Naive B cell (primary cell): ENCODE data around the gene EFL1. TPM values are rescaled to one million over a fixed set of nuclear protein-coding genes. Genes with fewer than 3 reads are reported as not detected.

Source experiments
- ATAC-seq, 2 donors: fragments of 150-1000 bp; cut with Tn5 transposase; 2 replicates each; pipeline ENCODE4 v1.10.0; 2021; ENCODE audit warnings: low read depth in 2 of 2, mild to moderate bottlenecking in 2 of 2, moderate library complexity in 2 of 2
- DNase-seq: peaks from one replicate; pipeline ENCODE4 v3.0.0; 2022
- H3K27ac Mint-ChIP-seq, 6 donors: one replicate each; pipeline ENCODE4 v1.8.0; 2020 to 2022; ENCODE audit warnings: mild to moderate bottlenecking in 6 of 6, mixed read lengths in 6 of 6, moderate library complexity in 5 of 6, inconsistent platforms in 2 of 6
- H3K27me3 Mint-ChIP-seq, 3 donors: one replicate each; pipeline ENCODE4 v1.8.0; 2021 to 2022; ENCODE audit warnings: mixed read lengths in 3 of 3, mild to moderate bottlenecking in 1 of 3
- H3K36me3 Mint-ChIP-seq, 2 donors: one replicate each; pipeline ENCODE4 v1.8.0; 2020 to 2022; ENCODE audit warnings: mixed read lengths in 2 of 2, inconsistent platforms in 1 of 2, mild to moderate bottlenecking in 1 of 2
- H3K4me1 Mint-ChIP-seq, 3 donors: one replicate each; pipeline ENCODE4 v1.8.0; 2020 to 2022; ENCODE audit warnings: mixed read lengths in 3 of 3, inconsistent platforms in 1 of 3, mild to moderate bottlenecking in 1 of 3, moderate library complexity in 1 of 3
- H3K4me3 Mint-ChIP-seq, 8 donors: one replicate each; pipeline ENCODE4 v1.8.0; 2020 to 2022; ENCODE audit warnings: mild to moderate bottlenecking in 8 of 8, mixed read lengths in 8 of 8, moderate library complexity in 8 of 8, inconsistent platforms in 2 of 8
- H3K9me3 Mint-ChIP-seq, 7 donors: one replicate each; pipeline ENCODE4 v1.8.0; 2020 to 2022; ENCODE audit warnings: mixed read lengths in 7 of 7, mild to moderate bottlenecking in 5 of 7, inconsistent platforms in 2 of 7, moderate library complexity in 1 of 7
- polyA plus RNA-seq, 6 donors: library from polyadenylated mRNA; unstranded; fragments of 300-500 nt; fragmentation: Illumina TruSeq; gene quantifications; one replicate each; pipeline ENCODE4 v1.2.3, GENCODE V29; 2021; ENCODE audit warnings: low read depth in 6 of 6

The EFL1 gene
- polyA plus RNA-seq, 6 donors from 2014 or later = 17.7 to 43.0 (median 23.7) TPM

DNA sequence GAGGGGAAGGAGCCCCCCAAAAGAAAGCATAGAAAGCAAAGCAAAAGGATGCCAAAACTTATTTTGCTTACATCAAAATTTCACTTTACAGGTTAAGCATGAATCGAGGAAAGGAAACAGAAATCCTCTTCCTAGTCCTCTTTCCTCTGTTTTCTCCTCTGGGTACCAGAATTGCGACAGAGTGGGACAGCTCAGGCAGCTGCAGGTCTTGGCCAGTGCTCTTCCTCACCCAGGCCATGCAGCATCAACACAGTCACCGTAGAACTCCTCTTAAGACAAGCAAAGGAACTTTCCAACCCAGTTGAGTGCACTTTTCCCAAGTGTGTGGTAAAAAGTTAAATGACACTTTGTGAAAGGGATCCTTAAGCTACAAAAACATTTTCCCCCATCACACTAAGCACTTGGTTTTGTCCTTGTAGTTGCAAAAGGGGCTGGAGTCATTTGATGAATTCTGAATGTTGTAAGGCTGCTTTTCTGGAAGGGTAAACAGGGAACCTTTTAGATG, 170.8 kb downstream of the EFL1 start:
- H3K4me1 Mint-ChIP-seq = no peaks in the 10 kb centered on the region
- peaks cover 0 to 8% (median 7%) of the 10 kb centered on the region in 3 donors for H3K27me3 Mint-ChIP-seq
- H3K4me3 Mint-ChIP-seq = no peak overlapping the region
- ATAC-seq (no peak), DNase-seq (no peak)
- H3K36me3 Mint-ChIP-seq = no peaks in the 10 kb centered on the region
- peaks cover 0 to 7% (median 4%) of the 10 kb centered on the region in 7 donors for H3K9me3 Mint-ChIP-seq
- no peak overlapping the region for H3K27ac Mint-ChIP-seq

GRCh38 chr15:82086243-82086995, 176.1 kb downstream of the EFL1 start:
- ATAC-seq (no peak), DNase-seq (no peak)
- no peaks in the 10 kb centered on the region for H3K36me3 Mint-ChIP-seq
- peaks cover 0 to 2% (median 0%) of the 10 kb centered on the region in 7 donors for H3K9me3 Mint-ChIP-seq
- no peak overlapping the region for H3K27ac Mint-ChIP-seq
- no peaks in the 10 kb centered on the region for H3K4me1 Mint-ChIP-seq
- peaks cover 11 to 14% (median 14%) of the 10 kb centered on the region in 3 donors for H3K27me3 Mint-ChIP-seq
- H3K4me3 Mint-ChIP-seq = no peak overlapping the region

- no peak overlapping the region for H3K4me3 Mint-ChIP-seq
- peaks cover 29 to 39% (median 30%) of the 10 kb centered on the region in 3 donors for H3K27me3 Mint-ChIP-seq
- peaks cover 0 to 4% (median 2%) of the 10 kb centered on the region in 7 donors for H3K9me3 Mint-ChIP-seq
- H3K27ac Mint-ChIP-seq = peak overlapping the region in 1 of 6 donors; percentile 22
- H3K36me3 Mint-ChIP-seq = no peaks in the 10 kb centered on the region
- H3K4me1 Mint-ChIP-seq = no peaks in the 10 kb centered on the region
- no peak for ATAC-seq
- no peak for DNase-seq
Observed at GRCh38 chr15:82081914-82082762, 180.4 kb downstream of the EFL1 start.

GRCh38 chr15:82080774-82081173, 181.8 kb downstream of the EFL1 start:
- H3K4me3 Mint-ChIP-seq = no peak overlapping the region
- peak overlapping the region in 1 of 6 donors; percentile 18 for H3K27ac Mint-ChIP-seq
- ATAC-seq = no peak
- H3K4me1 Mint-ChIP-seq = no peaks in the 10 kb centered on the region
- H3K36me3 Mint-ChIP-seq = no peaks in the 10 kb centered on the region
- DNase-seq = no peak
- peaks cover 0 to 4% (median 2%) of the 10 kb centered on the region in 7 donors for H3K9me3 Mint-ChIP-seq
- peaks cover 30 to 47% (median 39%) of the 10 kb centered on the region in 3 donors for H3K27me3 Mint-ChIP-seq

Other genes starting within 250 kb of the EFL1 start
- gene MEX3B, start 216.7 kb downstream of the EFL1 start, polyA plus RNA-seq = not detected
- 10 to 100 TPM in 1 of 6 donors, 1 to 10 TPM in 4, under 1 TPM in 1; 0.80 to 24.0 (median 4.4) TPM for gene SAXO2, start 84 bp upstream of the EFL1 start, polyA plus RNA-seq
- gene GOLGA6L10, start 86.7 kb upstream of the EFL1 start, polyA plus RNA-seq = under 1 TPM in 3 of 6 donors, not detected in 3; 0.09 to 0.17 (median 0.13) TPM
- gene GOLGA6L9, start 167.1 kb upstream of the EFL1 start, polyA plus RNA-seq = under 1 TPM in 5 of 6 donors, not detected in 1; 0.16 to 0.86 (median 0.48) TPM